Esophagus (tissue), 2 donors: Measurements from ENCODE around the gene CPLANE2. TPM values are rescaled to one million over a fixed set of nuclear protein-coding genes. Genes with fewer than 3 reads are reported as not detected.

Source experiments
- H3K27ac ChIP-seq, 2 donors: one replicate each; pipeline ENCODE4 v1.5.1; 2013; ENCODE audit warnings: low read depth in 2 of 2, mild to moderate bottlenecking in 2 of 2, inconsistent platforms in 1 of 2, low read length in 1 of 2, moderate library complexity in 1 of 2
- H3K27me3 ChIP-seq, 2 donors: one replicate each; pipeline ENCODE4 v1.6.1; 2013; ENCODE audit warnings: low read length in 2 of 2, control low read depth in 1 of 2, mild to moderate bottlenecking in 1 of 2; ENCODE audit not compliant: insufficient read depth in 2 of 2, control insufficient read depth in 1 of 2
- H3K36me3 ChIP-seq, 2 donors: one replicate each; pipeline ENCODE4 v1.6.1; 2013; ENCODE audit warnings: low read length in 1 of 2; ENCODE audit not compliant: control insufficient read depth in 2 of 2, insufficient read depth in 2 of 2
- H3K4me1 ChIP-seq, 2 donors: one replicate each; pipeline ENCODE4 v1.6.1; 2013; ENCODE audit warnings: low read length in 1 of 2; ENCODE audit not compliant: control insufficient read depth in 2 of 2, insufficient read depth in 2 of 2
- H3K4me3 ChIP-seq, 2 donors: one replicate each; pipeline ENCODE4 v1.5.1; 2013; ENCODE audit warnings: low read length in 2 of 2, mild to moderate bottlenecking in 2 of 2, low read depth in 1 of 2, moderate library complexity in 1 of 2
- H3K9me3 ChIP-seq, 2 donors: one replicate each; pipeline ENCODE4 v1.6.1; 2013; ENCODE audit warnings: mild to moderate bottlenecking in 2 of 2, low read depth in 1 of 2, low read length in 1 of 2, moderate library complexity in 1 of 2; ENCODE audit not compliant: control insufficient read depth in 2 of 2, insufficient read depth in 1 of 2
- WGBS, 2 donors: extraction: QIAGEN DNeasy Blood & Tissue Kit; methylation state at CpG; one replicate each; pipeline ENCODE4 v1.1.7; 2013; 5-methylcytosine and 5-hydroxymethylcytosine counted together
- polyA plus RNA-seq, 2 donors: library from polyadenylated mRNA; stranded (reverse); fragments of 200-250 nt; gene quantifications; one replicate each; pipeline ENCODE4 v1.2.3, GENCODE V29; 2013
- donor health status: healthy with polysubstance abuse.
- donor health status: Bipolar disorder and iron deficiency.

Gene CPLANE2
- polyA plus RNA-seq, 2 donors = 3.2 to 4.1 TPM

DNA sequence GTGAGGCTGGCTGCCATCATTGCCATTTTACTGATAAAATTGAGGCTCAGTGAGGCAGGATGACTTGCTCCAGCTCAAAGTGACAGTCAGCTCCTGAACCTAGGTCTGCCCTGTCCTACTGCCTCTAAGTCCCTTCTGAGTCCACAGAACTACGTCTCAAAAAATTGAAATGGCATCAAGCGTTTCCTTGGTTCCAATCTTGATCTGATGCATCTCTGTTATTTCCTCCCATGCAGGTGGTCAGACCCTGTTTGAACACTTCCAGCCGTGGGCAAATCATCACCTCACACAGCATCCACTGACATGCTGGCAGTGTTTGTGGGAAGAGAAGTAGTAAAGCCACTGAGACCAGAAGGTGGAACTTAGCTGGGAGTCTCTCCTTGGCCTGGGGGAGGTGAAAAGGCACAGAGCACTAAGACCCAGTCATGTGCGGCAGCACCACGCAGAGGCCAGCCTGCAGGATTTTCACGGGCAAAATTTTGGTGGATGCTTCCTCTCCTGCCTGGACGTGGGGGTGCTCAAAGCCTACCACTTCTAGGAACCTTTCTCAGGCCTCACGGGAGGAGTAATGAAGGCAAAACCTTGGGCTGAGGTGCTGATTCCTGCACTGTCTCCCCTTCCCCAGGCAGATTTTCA is 7.8 kb upstream of the CPLANE2 start:
- Histone ChIP-seq H3K36me3 (peaks cover 0 to 7% of the 10 kb centered on the region in 2 donors), H3K27ac (no peak overlapping the region), H3K4me1 (peaks cover 4 to 20% of the 10 kb centered on the region in 2 donors), H3K27me3 (no peaks in the 10 kb centered on the region), H3K4me3 (no peak overlapping the region), H3K9me3 (no peaks in the 10 kb centered on the region)
- 76 to 77% methylated on average over 8 of the region's 8 CpGs for WGBS, 2 donors

DNA sequence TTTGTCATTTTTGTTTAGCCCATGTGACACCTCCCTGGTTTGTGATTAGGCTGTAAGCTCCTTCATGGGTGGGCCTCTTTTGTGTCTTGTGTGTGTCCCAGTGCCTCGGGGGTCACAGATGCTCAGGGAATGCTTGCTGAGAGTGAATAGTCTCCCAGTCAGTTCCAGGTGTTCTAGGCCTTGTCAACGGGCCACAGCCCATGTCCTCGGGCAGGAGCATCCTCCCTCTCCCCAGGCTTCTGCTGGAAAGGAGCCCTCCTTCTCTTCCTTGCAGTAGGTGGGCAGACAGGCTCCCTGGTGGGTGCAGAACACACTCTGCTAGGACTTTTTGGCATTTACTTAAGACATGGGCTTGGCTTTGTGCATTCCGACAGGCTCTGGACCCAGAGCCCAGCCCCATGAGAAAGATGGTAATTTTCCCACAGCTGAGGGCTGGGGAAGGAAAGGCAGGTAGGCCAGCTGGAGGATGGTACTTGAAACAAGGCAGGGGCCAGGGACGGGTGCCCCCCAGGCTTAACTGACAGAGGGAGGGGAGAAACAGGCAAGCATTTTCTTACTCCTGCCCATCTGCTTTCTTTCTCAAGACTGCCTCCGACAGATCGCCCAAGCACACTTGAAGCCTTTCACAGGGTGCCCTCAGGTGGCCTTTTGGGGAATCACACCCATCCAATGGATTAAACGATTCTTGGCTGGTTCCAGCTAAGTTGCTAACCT is 7.1 kb upstream of the CPLANE2 start:
- 21 to 27% methylated on average over 8 of the region's 8 CpGs for WGBS, 2 donors
- peaks cover 0 to 7% of the 10 kb centered on the region in 2 donors for H3K36me3 ChIP-seq
- H3K27ac ChIP-seq = peak overlapping the region in 1 of 2 donors; percentile 65

GRCh38 chr1:16243215-16243610 is 6.2 kb upstream of the CPLANE2 start:
- peak overlapping the region in 1 of 2 donors; percentile 65 for H3K27ac ChIP-seq
- no peaks in the 10 kb centered on the region for H3K9me3 ChIP-seq
- no peaks in the 10 kb centered on the region for H3K27me3 ChIP-seq
- peaks cover 4 to 15% of the 10 kb centered on the region in 2 donors for H3K4me1 ChIP-seq
- H3K4me3 ChIP-seq = no peak overlapping the region
- 60 to 71% methylated on average over 8 of the region's 8 CpGs for WGBS, 2 donors
- H3K36me3 ChIP-seq = peaks cover 0 to 7% of the 10 kb centered on the region in 2 donors

More for the DNA sequence above, 7.1 kb upstream of the CPLANE2 start:
- Histone ChIP-seq H3K4me3 (no peak overlapping the region), H3K9me3 (no peaks in the 10 kb centered on the region), H3K27me3 (no peaks in the 10 kb centered on the region), H3K4me1 (peaks cover 4 to 20% of the 10 kb centered on the region in 2 donors)

DNA sequence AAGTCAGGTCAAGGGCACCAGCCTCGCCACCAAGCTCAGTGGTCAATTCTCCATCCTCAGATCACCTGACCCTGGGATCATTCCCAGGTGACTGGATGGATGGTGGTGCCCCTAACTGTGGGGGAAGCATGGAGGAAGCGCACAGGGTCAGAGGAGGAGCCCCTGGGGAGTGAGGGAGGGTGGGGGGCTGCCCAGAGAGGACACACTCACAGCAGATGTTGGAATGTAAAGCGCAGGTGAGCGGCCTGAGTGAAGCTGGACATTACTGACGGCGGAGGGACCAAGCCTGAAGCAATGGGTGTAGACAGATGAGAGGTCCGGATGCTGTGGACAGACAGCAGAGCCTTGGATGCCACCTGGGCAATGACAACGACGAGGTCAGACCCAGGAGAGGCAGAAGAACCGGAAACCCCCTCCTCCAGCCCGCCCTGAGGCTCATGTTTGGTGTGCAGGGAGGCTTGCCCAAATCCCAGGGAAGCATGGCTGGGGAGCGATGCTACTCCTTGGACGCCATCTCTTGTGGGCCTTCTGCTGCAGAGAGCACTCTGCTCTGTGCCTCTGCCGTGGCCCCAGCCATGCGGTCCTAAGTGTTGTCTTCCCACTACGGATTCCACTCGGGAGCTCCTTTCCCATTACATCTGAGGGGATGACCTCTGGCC is 5.7 kb upstream of the CPLANE2 start:
- 84 to 87% methylated on average over 16 to 17 of the region's 17 CpGs for WGBS, 2 donors
- Histone ChIP-seq H3K27me3 (no peaks in the 10 kb centered on the region), H3K4me3 (no peak overlapping the region), H3K4me1 (peaks cover 4 to 14% of the 10 kb centered on the region in 2 donors), H3K27ac (peak overlapping the region in 1 of 2 donors; percentile 18), H3K9me3 (no peaks in the 10 kb centered on the region), H3K36me3 (peaks cover 0 to 7% of the 10 kb centered on the region in 2 donors)

GRCh38 chr1:16241221-16241708 is 4.3 kb upstream of the CPLANE2 start:
- 53 to 68% methylated on average over 10 of the region's 10 CpGs for WGBS, 2 donors
- Histone ChIP-seq H3K27me3 (no peaks in the 10 kb centered on the region), H3K4me1 (peaks cover 4 to 17% of the 10 kb centered on the region in 2 donors), H3K9me3 (no peaks in the 10 kb centered on the region), H3K36me3 (peaks cover 0 to 4% of the 10 kb centered on the region in 2 donors), H3K27ac (no peak overlapping the region), H3K4me3 (no peak overlapping the region)

GRCh38 chr1:16239972-16240491 is 3.0 kb upstream of the CPLANE2 start:
- no peak overlapping the region for H3K4me3 ChIP-seq
- no peak overlapping the region for H3K27ac ChIP-seq
- 89 to 96% methylated on average over 2 of the region's 2 CpGs for WGBS, 2 donors
- H3K36me3 ChIP-seq = no peaks in the 10 kb centered on the region
- peaks cover 4 to 21% of the 10 kb centered on the region in 2 donors for H3K4me1 ChIP-seq
- no peaks in the 10 kb centered on the region for H3K9me3 ChIP-seq
- H3K27me3 ChIP-seq = no peaks in the 10 kb centered on the region

GRCh38 chr1:16237343-16237830 is 404 bp upstream of the CPLANE2 start:
- no peaks in the 10 kb centered on the region for H3K9me3 ChIP-seq
- H3K36me3 ChIP-seq = peaks cover 5 to 8% of the 10 kb centered on the region in 2 donors
- WGBS, 2 donors = 17 to 18% methylated on average over 6 of the region's 6 CpGs
- peaks cover 0 to 13% of the 10 kb centered on the region in 2 donors for H3K4me1 ChIP-seq
- H3K27me3 ChIP-seq = no peaks in the 10 kb centered on the region
- peak overlapping the region in 1 of 2 donors; percentile 61 for H3K4me3 ChIP-seq
- H3K27ac ChIP-seq = peak overlapping the region; percentile 92 to 99

- H3K36me3 ChIP-seq = peaks cover 10 to 12% of the 10 kb centered on the region in 2 donors
- H3K4me3 ChIP-seq = peak overlapping the region; percentile 53 to 61
- 32 to 35% methylated on average over 6 of the region's 6 CpGs for WGBS, 2 donors
- H3K9me3 ChIP-seq = no peaks in the 10 kb centered on the region
- H3K4me1 ChIP-seq = peaks cover 0 to 8% of the 10 kb centered on the region in 2 donors
- peak overlapping the region; percentile 90 to 99 for H3K27ac ChIP-seq
- H3K27me3 ChIP-seq = no peaks in the 10 kb centered on the region
These were observed 956 bp downstream of the CPLANE2 start for GRCh38 chr1:16235944-16236510.

- Histone ChIP-seq H3K36me3 (peaks cover 10 to 16% of the 10 kb centered on the region in 2 donors), H3K4me1 (peaks cover 0 to 8% of the 10 kb centered on the region in 2 donors), H3K4me3 (no peak overlapping the region), H3K27ac (peak overlapping the region; percentile 57 to 75), H3K9me3 (no peaks in the 10 kb centered on the region), H3K27me3 (no peaks in the 10 kb centered on the region)
- WGBS, 2 donors = 90 to 96% methylated on average over 2 of the region's 2 CpGs
These were observed 1.6 kb downstream of the CPLANE2 start for GRCh38 chr1:16235347-16235746.
